ENCODE results near the gene BACH1. TPM values are rescaled to one million over a fixed set of nuclear protein-coding genes. Genes with fewer than 3 reads are reported as not detected.

The BACH1 gene
- total RNA-seq, 1 experiment from 2014 or later = 48.7 TPM

GRCh38 chr21:29297483-29298347, 1.0 kb upstream of the BACH1 start (continued):
- no peak for TF ChIP-seq AR (CRISPR knock-in tag; IDR thresholded peaks at IDR 0.05)
- no peak for TF ChIP-seq IRF1 (CRISPR knock-in tag; IDR thresholded peaks at IDR 0.05)
- no peak for TF ChIP-seq SP1 (CRISPR knock-in tag; conservative IDR thresholded peaks at IDR 0.05)
- no peak for TF ChIP-seq E2F5 (CRISPR knock-in tag; IDR thresholded peaks at IDR 0.05)
- no peak for TF ChIP-seq NR3C1 (CRISPR knock-in tag; conservative IDR thresholded peaks at IDR 0.05; ENCODE audit: low read depth)

GRCh38 chr21:29299046-29299915, 559 bp downstream of the BACH1 start:
- no peaks in the 10 kb centered on the region for H3K36me3 Mint-ChIP-seq
- H3K4me1 Mint-ChIP-seq = peaks cover 57% of the 10 kb centered on the region
- TF ChIP-seq KAT7 (CRISPR knock-in tag; IDR thresholded peaks at IDR 0.05; ENCODE audit: borderline replicate concordance) = peak; percentile 40; the same call in 1 of the 2 replicates
- no peak for TF ChIP-seq PREB (CRISPR knock-in tag; IDR thresholded peaks at IDR 0.05; ENCODE audit: borderline replicate concordance)
- H3K4me3 Mint-ChIP-seq = peak overlapping the region; percentile 92
- DNase-seq (ENCODE audit: low spot score) (peak; percentile 50), ATAC-seq (peak; percentile 27)
- H3K9me3 Mint-ChIP-seq = no peaks in the 10 kb centered on the region
- H3K27me3 Mint-ChIP-seq (ENCODE audit: low read depth) = peaks cover 15% of the 10 kb centered on the region
- H3K27ac Mint-ChIP-seq = peak overlapping the region; percentile 90
- ChIA-PET POLR2A (interaction anchor here (0.8 to 1.1 kb wide), 4 partner anchors 8 to 49 kb away, joined by 3 to 4 read pairs (median 3); no protein-coding TSS in a partner anchor), CTCF (interaction anchor here (0.8 to 1.4 kb wide), 4 partner anchors 9 to 125 kb away, joined by 3 to 7 read pairs (median 3); no protein-coding TSS in a partner anchor)

- Mint-ChIP-seq H3K27me3 (ENCODE audit: low read depth) (peaks cover 15% of the 10 kb centered on the region), H3K36me3 (no peaks in the 10 kb centered on the region), H3K4me1 (peaks cover 61% of the 10 kb centered on the region), H3K27ac (peak overlapping the region; percentile 90), H3K4me3 (peak overlapping the region; percentile 92), H3K9me3 (no peaks in the 10 kb centered on the region)
- ATAC-seq (peak; percentile 5), DNase-seq (ENCODE audit: low spot score) (no peak)
- TF ChIP-seq MXD4 (CRISPR knock-in tag; IDR thresholded peaks at IDR 0.05; ENCODE audit: borderline replicate concordance) = no peak
- TF ChIP-seq ZNF232 (CRISPR knock-in tag; IDR thresholded peaks at IDR 0.05) = no peak
- TF ChIP-seq HMGXB4 (CRISPR knock-in tag; IDR thresholded peaks at IDR 0.05) = no peak
- CTCF ChIA-PET = interaction anchor here (0.5 to 0.9 kb wide), 3 partner anchors 27 to 76 kb away, joined by 3 to 4 read pairs (median 3); no protein-coding TSS in a partner anchor
- POLR2A ChIA-PET = interaction anchor here (0.8 to 1.1 kb wide), 3 partner anchors 8 to 48 kb away, joined by 3 to 4 read pairs (median 3); no protein-coding TSS in a partner anchor
These were observed 1.4 kb downstream of the BACH1 start for GRCh38 chr21:29299916-29300806.

Measured in WTC11 (cell line).